Measurements from ENCODE around the gene TCTA.

DNA sequence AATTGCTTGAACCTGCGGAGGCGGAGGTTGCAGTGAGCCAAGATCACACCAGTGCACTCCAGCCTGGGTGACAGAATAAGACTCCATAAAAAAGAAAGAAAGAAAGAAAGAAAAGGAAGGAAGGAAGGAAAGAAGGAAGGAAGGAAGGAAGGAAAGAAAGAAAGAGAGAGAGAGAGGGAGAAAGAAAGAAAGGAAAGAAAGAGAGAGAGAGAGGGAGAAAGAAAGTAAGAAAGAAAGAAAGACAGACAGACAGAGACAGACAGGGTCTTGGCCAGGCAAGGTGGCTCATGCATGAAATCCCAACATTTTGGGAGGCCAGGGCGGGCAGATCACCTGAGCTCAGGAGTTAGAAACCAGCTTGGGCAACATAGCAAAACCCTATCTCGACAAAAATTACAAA lies 41.4 kb downstream of the TCTA start:
- TF ChIP-seq, protein P1, sequence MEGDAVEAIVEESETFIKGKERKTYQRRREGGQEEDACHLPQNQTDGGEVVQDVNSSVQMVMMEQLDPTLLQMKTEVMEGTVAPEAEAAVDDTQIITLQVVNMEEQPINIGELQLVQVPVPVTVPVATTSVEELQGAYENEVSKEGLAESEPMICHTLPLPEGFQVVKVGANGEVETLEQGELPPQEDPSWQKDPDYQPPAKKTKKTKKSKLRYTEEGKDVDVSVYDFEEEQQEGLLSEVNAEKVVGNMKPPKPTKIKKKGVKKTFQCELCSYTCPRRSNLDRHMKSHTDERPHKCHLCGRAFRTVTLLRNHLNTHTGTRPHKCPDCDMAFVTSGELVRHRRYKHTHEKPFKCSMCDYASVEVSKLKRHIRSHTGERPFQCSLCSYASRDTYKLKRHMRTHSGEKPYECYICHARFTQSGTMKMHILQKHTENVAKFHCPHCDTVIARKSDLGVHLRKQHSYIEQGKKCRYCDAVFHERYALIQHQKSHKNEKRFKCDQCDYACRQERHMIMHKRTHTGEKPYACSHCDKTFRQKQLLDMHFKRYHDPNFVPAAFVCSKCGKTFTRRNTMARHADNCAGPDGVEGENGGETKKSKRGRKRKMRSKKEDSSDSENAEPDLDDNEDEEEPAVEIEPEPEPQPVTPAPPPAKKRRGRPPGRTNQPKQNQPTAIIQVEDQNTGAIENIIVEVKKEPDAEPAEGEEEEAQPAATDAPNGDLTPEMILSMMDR (IDR thresholded peaks at IDR 0.05) = no peak
- TF ChIP-seq POLR2A (IDR thresholded peaks at IDR 0.05) = no peak

Measured in Peyer's patch (tissue), 4 donors.